Stimulated activated CD8-positive, alpha-beta memory T cell treated with anti-CD3 and anti-CD28 coated beads, Interleukin-15, amount 100 ng/mL, for 1 hour (primary cell): ENCODE results near the gene SAMSN1.

Experiments
- DNase-seq: peaks from one replicate; pipeline ENCODE4 v3.0.0-alpha.2; 2020; ENCODE audit warnings: low read depth

SAMSN1 gene

DNA sequence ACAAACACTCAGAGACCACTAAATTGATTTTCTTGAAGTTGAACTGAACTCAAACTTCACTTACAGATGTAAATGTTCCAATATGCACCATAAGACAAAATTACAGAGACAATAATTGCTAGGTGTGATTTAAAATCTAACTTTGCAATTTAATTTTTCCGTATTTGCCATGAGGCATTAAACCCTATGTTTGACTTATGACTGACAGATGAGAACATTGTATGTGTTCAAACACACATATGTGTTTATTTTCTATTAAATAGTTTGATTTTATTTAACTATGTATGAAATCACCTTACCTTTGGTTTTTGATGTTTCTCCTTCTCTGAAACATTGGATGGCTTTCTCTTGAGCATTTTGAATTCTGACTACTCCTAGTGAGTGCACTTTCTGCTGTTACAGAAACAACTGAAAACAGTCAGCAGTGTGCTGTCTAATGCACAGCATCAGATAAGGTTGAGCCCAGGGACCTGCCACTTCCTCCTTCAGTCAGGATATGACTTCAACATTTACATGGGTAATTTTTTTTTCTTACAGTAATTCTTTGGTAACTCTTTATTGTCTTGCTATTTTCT, at the start of gene SAMSN1:
TSS of gene SAMSN1 (minus strand) at position 410 of the 575 bp plus-strand sequence. CDS start at position 356, 54 bp downstream.
- peak; percentile 25 for DNase-seq

DNA sequence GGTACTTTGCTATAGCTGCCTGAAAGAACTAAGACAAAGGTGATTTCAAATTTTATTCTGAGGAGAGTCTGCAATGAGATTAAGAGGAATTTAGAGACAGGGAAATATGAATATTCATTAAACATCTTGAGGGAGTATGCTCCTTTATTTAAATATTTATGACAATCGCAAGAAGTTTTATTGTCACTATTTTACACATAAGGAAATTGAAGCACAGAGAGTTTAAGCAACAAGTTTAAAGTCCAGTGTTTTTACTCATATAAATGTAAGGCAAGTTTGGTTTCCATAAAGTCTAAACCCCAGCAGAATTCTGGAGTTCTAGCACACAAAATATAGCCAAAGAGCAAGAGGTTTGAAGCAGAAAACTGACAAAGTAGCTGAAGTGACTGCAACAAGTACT, 49.3 kb upstream of the SAMSN1 start:
- no peak for DNase-seq

DNA sequence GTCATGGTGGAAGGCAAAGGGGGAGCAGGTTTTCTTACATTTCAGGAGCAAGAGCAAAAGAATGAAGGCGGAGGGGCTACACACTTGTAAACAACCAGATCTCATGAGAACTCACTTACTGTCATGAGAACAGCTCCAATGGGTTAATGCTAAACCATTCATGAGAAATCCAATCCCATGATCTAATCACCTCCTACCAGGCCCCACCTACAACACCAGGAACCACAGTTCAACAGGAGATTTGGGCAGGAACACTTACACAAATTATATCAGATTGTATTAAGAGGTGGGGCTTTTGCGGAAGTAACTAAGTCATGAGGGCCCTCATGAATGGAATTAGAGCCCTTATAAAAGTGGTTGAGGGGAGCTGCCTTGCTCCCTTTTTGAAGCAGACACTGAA, 48.9 kb upstream of the SAMSN1 start:
- DNase-seq, result no peak

DNA sequence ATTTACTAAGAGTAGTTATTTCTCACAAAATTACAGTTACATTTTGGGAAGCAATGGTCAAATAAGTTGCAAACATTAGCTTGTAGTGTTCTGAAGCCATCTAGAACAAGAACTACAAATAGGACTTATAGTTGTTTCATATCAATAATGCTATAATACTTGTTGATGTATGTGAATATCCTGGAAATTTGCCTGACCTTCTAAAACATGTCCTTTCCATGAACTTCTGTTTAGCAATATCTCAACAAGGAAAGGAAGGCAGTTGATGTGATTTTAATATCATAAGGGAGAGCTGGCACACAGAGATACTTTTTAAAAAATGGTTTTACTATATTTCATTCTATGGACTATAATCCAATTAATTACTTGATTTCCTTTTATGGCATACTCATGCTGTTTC, 47.1 kb upstream of the SAMSN1 start:
- no peak for DNase-seq

GRCh38 chr21:14592296-14593000, 46.3 kb upstream of the SAMSN1 start:
- DNase-seq, result no peak

- DNase-seq, result no peak
Measured at GRCh38 chr21:14591882-14592281, 45.8 kb upstream of the SAMSN1 start.

- DNase-seq, result no peak
Measured at GRCh38 chr21:14591377-14591776, 45.3 kb upstream of the SAMSN1 start.

GRCh38 chr21:14589855-14590563, 43.9 kb upstream of the SAMSN1 start:
- DNase-seq, result no peak

GRCh38 chr21:14587266-14587665, 41.2 kb upstream of the SAMSN1 start:
- DNase-seq, result no peak

GRCh38 chr21:14585122-14585521, 39.0 kb upstream of the SAMSN1 start:
- DNase-seq, result no peak

DNA sequence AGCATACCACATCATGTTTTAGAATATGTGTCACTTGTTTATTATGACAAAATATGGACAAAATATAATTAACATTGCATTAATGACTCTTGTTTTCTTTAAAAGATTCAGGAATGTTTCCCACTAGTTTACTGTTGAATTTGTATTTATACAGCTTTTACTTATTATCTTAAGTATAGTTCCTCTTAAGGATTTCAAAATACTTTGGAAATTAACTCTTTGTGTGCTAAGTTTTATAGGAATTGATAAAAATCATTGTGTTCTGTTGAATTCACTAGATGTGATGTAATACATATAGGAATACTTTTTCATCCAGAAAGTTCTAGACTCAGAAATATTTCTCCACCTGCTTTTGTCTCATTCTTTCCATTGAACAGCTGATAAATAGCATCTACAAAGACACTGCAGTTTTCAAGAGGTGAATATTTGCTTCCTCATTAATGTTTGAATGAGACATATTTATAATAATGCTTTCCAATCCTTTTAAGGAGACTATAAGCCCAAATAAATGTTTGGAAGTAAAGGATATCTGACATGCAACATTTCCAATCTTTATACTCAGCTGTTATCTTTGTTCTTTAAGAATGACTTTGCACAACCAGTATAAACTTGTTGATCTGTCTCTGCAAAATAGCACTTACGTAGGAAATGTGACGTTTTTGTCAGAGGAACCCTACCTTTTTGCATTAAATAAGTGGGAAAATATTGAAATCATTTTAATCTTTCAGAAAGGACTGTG, 38.4 kb upstream of the SAMSN1 start:
- DNase-seq, result no peak

- DNase-seq, result no peak
Measured at GRCh38 chr21:14583629-14584255, 37.6 kb upstream of the SAMSN1 start.

DNA sequence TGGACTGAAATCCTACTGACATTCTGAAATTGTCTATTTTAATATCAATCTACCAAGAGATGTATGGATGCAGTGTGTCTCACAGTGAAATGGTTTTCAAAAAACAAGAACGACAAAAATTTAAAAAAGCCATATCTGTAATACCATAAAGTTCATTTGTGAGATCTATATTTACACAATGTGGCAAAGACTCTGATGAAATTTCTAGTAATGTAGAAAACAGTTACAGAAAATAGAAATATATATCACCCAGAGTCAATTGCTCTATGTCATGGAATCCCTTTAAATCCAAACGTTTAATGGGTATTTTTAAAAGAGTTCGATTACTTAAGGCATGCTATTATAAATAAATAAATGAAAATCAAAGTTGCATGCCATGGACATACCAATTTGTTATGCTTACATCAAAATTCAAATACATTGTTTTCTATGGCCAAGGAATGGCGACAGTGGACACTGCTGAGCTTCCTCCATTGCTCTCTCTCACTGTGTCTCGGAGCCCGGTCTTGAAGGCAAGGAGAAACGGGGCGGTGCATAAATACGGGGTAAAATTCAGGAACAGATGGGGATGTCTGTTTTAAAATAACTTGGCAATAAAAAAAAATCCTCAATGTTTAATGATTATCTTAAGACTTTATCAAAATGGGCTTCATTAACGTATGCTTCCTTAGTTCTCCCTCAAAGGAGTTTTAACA, 37.0 kb upstream of the SAMSN1 start:
- DNase-seq, result no peak

- DNase-seq, result no peak
Measured at GRCh38 chr21:14581902-14582457, 35.9 kb upstream of the SAMSN1 start.

DNA sequence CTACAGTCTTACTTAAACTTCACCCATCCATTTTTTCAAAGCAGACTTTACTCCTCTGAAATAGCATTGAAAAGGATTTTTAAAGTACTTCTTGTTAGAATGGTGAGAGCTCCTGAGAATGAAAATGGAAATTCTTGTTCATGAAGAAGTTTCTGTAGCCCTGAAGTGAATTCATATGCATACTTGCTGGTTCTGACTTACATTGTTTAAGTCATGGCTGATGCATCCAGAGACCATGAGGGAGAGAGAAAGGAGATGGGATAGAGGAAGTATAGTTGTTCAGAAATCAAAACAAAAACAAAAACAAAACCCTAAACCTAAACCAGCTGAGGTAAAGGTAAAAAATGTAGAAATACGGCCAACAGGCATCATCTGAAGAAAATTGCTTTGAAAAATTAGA, 27.1 kb upstream of the SAMSN1 start:
- no peak for DNase-seq

- DNase-seq, result no peak
Measured at GRCh38 chr21:14572204-14572780, 26.2 kb upstream of the SAMSN1 start.

- DNase-seq, result no peak
Measured at GRCh38 chr21:14569868-14570267, 23.8 kb upstream of the SAMSN1 start.

DNA sequence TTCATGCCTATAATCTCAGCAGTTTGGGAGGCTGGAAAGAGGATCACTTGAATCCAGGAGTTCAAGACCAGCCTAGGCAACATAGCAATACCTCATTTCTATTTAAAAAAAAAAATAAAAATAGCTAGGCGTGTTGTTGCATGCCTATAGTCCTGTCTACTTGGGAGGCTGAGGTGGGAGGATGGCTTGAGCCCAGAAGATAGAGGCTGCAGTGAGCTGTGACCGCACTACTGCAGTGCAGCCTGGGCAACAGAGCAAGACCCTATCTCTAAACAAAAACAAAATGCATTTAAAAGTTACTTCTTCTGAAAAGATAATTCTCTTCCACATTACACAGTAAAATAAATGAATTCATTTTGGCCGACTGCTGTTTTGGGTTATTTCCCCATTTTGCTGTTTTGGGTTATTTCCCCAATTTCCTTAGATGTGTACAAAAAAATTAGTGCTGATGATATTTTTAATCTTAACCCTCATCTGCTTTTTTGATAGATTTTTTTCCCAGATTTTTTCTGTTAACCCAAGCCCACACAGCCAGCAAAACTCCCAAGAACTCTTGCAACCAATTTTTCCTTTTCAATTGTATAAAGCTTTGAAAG, 23.0 kb upstream of the SAMSN1 start:
- DNase-seq, result no peak

DNA sequence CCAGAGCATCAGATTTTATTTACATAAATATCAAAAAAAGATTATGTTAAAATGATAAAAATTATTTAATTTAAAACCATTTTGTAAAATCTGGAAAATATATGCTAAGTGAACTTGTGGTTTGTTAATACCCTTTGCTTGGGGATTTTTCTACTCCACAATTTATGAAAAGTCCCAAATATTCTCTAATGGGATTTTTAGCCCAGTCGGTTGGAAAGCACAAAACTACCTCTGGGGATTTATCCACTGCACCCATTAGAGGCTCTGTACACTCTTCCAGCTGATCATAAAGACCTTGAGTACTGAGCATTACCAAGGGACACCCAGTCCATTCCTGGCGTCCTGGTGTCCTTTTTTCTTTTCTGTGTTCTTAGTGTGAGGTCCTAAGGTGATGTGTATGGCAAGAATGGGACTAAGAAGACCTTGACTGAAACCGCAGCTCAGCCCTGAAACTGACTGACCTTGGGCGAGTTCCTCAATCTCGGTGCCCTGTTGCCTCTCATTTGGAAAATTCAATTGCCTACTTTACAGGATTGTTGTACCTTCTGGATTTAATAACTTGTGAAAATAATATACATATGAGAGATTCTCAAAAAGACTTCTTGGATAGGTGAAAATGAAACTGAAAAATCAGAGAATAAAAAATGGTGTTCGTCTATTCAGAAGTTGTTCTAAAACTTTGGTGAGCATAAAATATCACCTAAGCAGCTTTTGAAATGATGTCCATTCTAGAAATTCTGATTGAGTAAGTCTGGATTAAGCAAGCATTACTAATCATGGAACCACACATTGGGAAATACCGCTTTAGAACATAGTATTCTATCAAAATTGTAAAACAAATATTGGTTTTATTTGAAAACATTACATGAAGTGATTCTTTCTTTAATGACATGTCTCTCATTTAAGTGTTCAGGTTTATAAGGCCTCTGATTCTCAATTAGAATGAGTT, 21.5 kb upstream of the SAMSN1 start:
- DNase-seq, result no peak
